WTC11 (cell line): ENCODE results near the gene CYYR1.

Experiments
- ATF1 ChIP-seq: sonication (generic); formaldehyde crosslinking; IDR thresholded peaks from 2 replicates; pipeline ENCODE4 v1.8.1; 2023; ENCODE audit warnings: mild to moderate bottlenecking, moderate library complexity, missing genetic modification reagents
- CREB1 ChIP-seq: sonication (generic); formaldehyde crosslinking; IDR thresholded peaks from 2 replicates; pipeline ENCODE4 v1.8.0; 2023; ENCODE audit warnings: mild to moderate bottlenecking, missing genetic modification reagents
- GABPB1 ChIP-seq: sonication (generic); formaldehyde crosslinking; IDR thresholded peaks from 2 replicates; pipeline ENCODE4 v1.8.1; 2023; ENCODE audit warnings: mild to moderate bottlenecking, missing genetic modification reagents
- GTF2I ChIP-seq: fragments of 250-450 bp; sonication (Bioruptor Pico); conservative IDR thresholded peaks from 2 replicates; pipeline ENCODE4 v1.4.0; 2021; ENCODE audit warnings: mild to moderate bottlenecking
- MYBL2 ChIP-seq: sonication (generic); formaldehyde crosslinking; IDR thresholded peaks from 2 replicates; pipeline ENCODE4 v1.8.1; 2023; ENCODE audit warnings: mild to moderate bottlenecking, moderate library complexity, missing genetic modification reagents
- NFYB ChIP-seq: sonication (generic); formaldehyde crosslinking; conservative IDR thresholded peaks from 2 replicates; pipeline ENCODE4 v1.8.0; 2022; ENCODE audit warnings: low read depth, missing genetic modification reagents
- NR1H2 ChIP-seq: sonication (generic); formaldehyde crosslinking; IDR thresholded peaks from 2 replicates; pipeline ENCODE4 v1.9.0; 2021; ENCODE audit warnings: mild to moderate bottlenecking, moderate library complexity, missing genetic modification reagents
- NR3C1 ChIP-seq: sonication (generic); formaldehyde crosslinking; conservative IDR thresholded peaks from 2 replicates; pipeline ENCODE4 v1.8.1; 2023; ENCODE audit warnings: low read depth, mild to moderate bottlenecking, missing genetic modification reagents
- ZBTB21 ChIP-seq: sonication (generic); formaldehyde crosslinking; IDR thresholded peaks from 2 replicates; pipeline ENCODE4 v1.8.1; 2023; ENCODE audit warnings: mild to moderate bottlenecking, missing genetic modification reagents, borderline replicate concordance
- TF ChIP-seq, protein P1 (sequence below): fragments of 200-600 bp; IDR thresholded peaks from 2 replicates; pipeline ENCODE4 v1.8.0; 2022; ENCODE audit warnings: antibody characterized with exemption
- TF ChIP-seq, protein P2 (sequence below): sonication (generic); formaldehyde crosslinking; IDR thresholded peaks from 2 replicates; pipeline ENCODE4 v1.8.1; 2022; ENCODE audit warnings: low read depth, missing genetic modification reagents, borderline replicate concordance
- TF ChIP-seq, protein P3 (sequence below): sonication (generic); formaldehyde crosslinking; IDR thresholded peaks from 2 replicates; pipeline ENCODE4 v1.8.1; 2023; ENCODE audit warnings: mild to moderate bottlenecking, missing genetic modification reagents, moderate library complexity
- TF ChIP-seq, protein P4 (sequence below): sonication (generic); formaldehyde crosslinking; IDR thresholded peaks from 2 replicates; pipeline ENCODE4 v1.8.1; 2023; ENCODE audit warnings: mild to moderate bottlenecking, missing genetic modification reagents
- TF ChIP-seq, protein P5 (sequence below): sonication (generic); formaldehyde crosslinking; IDR thresholded peaks from 2 replicates; pipeline ENCODE4 v1.8.0; 2022; ENCODE audit warnings: mild to moderate bottlenecking, missing genetic modification reagents

DNA sequence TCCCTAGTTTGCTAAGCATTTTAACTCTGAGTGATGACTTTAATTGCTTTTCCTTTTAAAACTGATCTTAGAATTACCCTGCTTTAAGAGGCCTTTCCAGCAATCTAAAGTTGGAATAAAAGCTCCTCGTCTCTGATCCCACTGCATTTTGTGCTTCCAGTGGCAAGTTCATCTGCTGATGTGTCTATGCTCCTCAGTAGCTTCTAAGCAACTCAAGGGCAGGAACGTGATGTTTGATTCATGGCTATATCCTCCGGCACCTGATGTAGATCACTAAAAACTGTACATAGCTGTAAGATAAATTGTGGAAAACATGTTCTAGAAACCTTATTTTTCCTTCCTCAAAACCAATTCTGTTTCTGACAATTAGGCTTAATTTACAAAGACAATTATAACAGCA is 12.5 kb downstream of the CYYR1 start:
- TF ChIP-seq, protein P1, sequence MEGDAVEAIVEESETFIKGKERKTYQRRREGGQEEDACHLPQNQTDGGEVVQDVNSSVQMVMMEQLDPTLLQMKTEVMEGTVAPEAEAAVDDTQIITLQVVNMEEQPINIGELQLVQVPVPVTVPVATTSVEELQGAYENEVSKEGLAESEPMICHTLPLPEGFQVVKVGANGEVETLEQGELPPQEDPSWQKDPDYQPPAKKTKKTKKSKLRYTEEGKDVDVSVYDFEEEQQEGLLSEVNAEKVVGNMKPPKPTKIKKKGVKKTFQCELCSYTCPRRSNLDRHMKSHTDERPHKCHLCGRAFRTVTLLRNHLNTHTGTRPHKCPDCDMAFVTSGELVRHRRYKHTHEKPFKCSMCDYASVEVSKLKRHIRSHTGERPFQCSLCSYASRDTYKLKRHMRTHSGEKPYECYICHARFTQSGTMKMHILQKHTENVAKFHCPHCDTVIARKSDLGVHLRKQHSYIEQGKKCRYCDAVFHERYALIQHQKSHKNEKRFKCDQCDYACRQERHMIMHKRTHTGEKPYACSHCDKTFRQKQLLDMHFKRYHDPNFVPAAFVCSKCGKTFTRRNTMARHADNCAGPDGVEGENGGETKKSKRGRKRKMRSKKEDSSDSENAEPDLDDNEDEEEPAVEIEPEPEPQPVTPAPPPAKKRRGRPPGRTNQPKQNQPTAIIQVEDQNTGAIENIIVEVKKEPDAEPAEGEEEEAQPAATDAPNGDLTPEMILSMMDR = no peak
- no peak for TF ChIP-seq ATF1 (CRISPR knock-in tag)
- TF ChIP-seq, protein P2, sequence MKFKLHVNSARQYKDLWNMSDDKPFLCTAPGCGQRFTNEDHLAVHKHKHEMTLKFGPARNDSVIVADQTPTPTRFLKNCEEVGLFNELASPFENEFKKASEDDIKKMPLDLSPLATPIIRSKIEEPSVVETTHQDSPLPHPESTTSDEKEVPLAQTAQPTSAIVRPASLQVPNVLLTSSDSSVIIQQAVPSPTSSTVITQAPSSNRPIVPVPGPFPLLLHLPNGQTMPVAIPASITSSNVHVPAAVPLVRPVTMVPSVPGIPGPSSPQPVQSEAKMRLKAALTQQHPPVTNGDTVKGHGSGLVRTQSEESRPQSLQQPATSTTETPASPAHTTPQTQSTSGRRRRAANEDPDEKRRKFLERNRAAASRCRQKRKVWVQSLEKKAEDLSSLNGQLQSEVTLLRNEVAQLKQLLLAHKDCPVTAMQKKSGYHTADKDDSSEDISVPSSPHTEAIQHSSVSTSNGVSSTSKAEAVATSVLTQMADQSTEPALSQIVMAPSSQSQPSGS = no peak
- TF ChIP-seq NR1H2 (CRISPR knock-in tag) = no peak
- no peak for TF ChIP-seq GABPB1
- no peak for TF ChIP-seq NFYB (CRISPR knock-in tag)
- TF ChIP-seq, protein P3, sequence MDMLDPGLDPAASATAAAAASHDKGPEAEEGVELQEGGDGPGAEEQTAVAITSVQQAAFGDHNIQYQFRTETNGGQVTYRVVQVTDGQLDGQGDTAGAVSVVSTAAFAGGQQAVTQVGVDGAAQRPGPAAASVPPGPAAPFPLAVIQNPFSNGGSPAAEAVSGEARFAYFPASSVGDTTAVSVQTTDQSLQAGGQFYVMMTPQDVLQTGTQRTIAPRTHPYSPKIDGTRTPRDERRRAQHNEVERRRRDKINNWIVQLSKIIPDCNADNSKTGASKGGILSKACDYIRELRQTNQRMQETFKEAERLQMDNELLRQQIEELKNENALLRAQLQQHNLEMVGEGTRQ = no peak
- TF ChIP-seq ZBTB21 (CRISPR knock-in tag) = no peak
- no peak for TF ChIP-seq MYBL2 (CRISPR knock-in tag)
- TF ChIP-seq, protein P4, sequence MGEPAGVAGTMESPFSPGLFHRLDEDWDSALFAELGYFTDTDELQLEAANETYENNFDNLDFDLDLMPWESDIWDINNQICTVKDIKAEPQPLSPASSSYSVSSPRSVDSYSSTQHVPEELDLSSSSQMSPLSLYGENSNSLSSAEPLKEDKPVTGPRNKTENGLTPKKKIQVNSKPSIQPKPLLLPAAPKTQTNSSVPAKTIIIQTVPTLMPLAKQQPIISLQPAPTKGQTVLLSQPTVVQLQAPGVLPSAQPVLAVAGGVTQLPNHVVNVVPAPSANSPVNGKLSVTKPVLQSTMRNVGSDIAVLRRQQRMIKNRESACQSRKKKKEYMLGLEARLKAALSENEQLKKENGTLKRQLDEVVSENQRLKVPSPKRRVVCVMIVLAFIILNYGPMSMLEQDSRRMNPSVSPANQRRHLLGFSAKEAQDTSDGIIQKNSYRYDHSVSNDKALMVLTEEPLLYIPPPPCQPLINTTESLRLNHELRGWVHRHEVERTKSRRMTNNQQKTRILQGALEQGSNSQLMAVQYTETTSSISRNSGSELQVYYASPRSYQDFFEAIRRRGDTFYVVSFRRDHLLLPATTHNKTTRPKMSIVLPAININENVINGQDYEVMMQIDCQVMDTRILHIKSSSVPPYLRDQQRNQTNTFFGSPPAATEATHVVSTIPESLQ (CRISPR knock-in tag) = no peak
- TF ChIP-seq, protein P5, sequence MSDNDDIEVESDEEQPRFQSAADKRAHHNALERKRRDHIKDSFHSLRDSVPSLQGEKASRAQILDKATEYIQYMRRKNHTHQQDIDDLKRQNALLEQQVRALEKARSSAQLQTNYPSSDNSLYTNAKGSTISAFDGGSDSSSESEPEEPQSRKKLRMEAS = no peak
- no peak for TF ChIP-seq NR3C1 (CRISPR knock-in tag)
- TF ChIP-seq CREB1 (CRISPR knock-in tag) = no peak
- TF ChIP-seq GTF2I (CRISPR knock-in tag) = no peak
